Right hindlimb (tissue), 1 donor: ENCODE measurements around the gene ACO2.

Experiments used
- DNase-seq: peaks from one replicate; pipeline ENCODE4 v3.0.0-alpha.2; 2018

The ACO2 gene

GRCh38 chr22:41524809-41525449, 56.0 kb downstream of the ACO2 start:
- no peak for DNase-seq

DNA sequence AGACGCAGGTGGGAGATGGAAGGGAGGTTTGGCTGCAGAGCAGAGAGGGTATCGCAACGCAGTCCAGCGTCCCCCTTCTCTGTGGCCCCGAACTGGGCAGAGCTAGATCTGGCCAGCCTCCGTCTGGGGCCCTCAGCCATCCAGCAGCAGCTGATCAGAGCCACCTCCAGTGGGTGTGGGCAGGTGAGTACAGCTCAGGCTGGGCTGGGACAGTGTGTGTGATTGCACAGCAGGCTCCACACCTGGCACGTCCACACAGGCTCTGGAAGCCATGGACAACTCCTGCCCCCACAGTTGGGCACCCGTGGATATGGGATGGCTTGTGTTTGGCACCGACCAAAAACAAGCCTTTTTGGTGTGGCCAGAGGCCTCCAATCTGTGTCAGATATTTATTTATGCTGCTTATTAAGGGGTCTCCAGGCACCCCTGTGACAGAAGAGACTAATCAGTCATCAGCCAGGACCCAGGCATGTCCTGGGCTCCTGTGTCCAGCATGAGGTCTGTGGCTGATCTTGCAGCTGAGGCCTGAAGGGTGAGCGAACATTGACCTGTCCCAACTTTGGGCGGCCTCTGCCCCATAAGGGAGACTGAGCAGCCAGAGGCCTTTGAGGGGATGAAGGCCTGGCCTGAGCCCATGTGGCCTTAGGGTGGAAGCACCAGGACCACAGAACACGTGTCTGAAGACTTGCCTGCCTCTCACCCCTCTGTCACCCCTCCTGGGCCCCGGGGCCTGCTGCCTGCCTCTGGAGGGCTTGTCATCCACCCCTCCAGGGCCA, 56.7 kb downstream of the ACO2 start:
- no peak for DNase-seq

DNA sequence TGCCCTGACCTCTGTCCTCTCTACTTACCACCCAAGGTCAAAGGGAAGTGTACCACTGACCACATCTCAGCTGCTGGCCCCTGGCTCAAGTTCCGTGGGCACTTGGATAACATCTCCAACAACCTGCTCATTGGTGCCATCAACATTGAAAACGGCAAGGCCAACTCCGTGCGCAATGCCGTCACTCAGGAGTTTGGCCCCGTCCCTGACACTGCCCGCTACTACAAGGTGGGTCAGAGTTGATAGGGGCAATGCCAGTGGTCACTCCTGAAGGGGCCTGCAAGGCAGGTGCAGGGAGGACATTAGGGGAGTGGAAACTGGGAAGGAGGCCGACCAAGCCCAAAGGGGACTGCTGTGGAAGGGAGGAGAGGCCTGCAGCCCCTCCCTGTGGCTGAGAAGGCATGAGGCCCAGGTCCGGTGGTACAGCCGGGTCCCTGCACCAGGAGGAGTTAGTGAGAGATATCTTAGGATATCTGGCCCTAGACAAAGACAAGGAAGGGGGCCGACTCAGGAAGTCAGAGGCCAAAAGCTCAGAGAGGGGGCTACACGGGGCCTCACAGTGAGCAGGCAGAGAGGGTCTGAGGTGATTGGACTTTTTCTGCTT, 57.4 kb downstream of the ACO2 start:
- no peak for DNase-seq

DNA sequence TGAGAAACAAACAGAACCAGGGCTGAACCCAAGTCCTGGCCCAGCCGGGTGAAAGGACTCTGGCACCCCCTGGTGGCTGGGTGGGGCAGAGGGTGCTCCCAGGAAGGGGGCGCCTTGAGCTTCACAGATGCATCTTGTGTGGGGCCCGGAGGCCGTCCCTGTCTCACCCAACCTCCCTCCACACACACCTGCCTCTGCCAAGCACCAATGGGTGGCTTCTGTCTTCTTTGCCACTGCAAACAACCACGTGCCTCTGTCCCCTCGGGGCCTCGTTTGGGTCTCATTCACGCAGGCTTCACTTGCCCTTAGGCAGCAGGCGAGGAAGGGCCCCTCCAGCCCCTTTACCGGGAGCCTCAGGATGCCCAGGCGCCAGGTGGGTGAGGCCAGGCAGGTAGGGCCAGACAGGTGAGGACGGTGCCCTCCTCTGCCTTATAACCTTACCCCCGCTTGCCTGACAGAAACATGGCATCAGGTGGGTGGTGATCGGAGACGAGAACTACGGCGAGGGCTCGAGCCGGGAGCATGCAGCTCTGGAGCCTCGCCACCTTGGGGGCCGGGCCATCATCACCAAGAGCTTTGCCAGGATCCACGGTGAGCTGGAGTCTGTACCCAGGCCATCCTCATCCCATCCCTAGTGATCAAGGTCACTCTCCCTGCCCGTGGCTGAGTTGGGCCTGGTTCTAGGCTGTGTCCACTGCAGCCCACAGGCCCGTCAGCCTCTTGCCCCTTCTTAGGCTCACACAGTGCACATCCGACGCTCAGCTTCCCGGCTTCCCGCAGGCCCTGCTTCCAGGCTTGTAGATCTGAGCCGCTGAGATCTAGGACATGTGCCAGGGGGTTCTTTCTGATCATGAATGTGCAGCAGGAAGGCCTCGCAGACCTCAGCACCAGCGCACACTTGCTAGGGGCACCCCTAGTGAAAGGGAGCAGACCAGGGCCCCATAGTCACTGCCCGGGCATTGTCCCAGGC, 58.2 kb downstream of the ACO2 start:
- no peak for DNase-seq

DNA sequence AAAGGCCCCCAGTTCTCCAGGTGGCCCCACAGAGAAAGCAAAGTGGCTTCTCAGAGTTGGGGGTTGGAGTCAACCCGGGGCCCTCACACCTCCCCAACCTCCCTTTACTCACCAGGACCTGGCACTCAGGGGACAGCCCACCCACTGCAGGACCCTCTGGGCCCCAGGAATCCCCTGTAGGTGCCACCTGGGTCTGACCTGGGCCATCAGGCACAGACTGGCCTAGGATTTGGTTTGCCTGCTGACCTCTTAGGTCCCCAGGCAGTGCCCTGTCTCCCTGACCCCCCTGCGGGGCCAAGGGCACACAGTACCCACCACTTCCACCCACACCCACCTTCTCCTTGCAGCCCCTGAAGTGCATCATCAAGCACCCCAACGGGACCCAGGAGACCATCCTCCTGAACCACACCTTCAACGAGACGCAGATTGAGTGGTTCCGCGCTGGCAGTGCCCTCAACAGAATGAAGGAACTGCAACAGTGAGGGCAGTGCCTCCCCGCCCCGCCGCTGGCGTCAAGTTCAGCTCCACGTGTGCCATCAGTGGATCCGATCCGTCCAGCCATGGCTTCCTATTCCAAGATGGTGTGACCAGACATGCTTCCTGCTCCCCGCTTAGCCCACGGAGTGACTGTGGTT, 59.3 kb downstream of the ACO2 start:
- DNase-seq = no peak

DNA sequence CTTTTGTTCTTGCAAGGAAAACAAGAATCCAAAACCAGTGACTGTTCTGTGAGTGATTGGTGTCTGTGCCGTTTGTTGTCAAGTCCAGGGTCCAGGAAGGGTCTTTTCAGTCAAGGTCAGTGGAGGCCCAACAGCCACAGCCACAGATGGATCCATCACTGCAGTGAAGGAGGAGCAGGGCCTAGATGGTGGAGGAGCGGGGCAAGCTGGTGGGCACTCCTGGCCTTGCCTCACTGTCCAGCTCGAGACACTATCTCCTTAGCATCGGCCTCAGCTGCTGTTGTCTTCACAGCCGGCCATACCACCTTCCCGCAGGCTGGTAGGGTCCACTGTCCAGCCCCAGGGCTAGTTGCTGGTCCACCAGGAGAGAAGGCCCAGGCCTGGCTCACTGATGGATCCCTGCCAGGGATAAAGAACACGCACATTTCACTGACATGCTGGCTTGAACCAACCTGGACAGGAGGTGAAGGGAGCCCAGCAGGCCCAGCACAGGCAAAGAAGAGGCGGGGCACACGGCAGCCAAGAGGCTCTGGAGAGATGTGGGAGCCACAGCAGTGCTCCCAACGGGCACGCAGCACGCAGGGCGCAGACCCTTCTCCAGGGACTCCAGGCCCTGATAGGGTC, 60.1 kb downstream of the ACO2 start:
- DNase-seq = no peak

DNA sequence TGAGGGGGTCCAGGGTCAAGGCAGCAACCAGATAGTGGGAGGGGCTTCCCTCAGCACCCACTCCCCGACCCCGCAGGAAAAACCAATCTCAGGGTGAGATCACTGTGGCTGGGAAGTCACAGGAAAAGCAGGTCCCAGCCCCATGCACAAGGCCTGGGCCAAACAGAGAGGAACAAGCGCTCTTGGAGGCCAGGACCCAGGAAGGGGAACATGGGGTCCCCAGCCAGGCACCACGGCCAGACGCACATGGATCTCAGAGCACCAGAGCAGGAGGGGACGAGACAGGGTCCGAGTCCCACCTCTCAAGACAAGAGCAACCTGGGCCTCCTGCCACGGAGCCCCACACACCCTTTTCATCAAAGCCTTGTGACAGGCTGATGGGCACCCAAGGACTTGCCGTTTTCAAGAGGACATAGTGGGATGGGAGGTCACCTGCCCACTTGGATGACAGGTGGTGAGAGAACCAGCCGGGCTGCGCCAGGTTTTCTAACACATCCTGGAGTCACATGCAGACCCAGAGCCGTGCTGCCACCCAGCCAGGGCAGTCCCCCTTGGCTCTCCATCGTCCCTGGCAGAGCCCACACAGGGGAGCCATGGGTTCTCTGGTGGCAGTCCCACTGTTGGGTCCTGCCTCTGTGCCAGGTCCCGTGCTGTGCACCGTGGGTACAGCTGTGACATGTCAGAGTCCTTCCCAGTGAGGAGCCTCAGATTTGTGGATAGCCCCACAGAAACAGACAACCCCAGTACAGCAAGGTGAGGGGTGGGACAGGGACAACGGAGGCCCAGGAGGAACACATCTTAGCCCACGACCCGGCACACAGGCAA, 62.2 kb downstream of the ACO2 start:
- no peak for DNase-seq

- no peak for DNase-seq
These were observed 63.0 kb downstream of the ACO2 start for GRCh38 chr22:41531715-41532477.

DNA sequence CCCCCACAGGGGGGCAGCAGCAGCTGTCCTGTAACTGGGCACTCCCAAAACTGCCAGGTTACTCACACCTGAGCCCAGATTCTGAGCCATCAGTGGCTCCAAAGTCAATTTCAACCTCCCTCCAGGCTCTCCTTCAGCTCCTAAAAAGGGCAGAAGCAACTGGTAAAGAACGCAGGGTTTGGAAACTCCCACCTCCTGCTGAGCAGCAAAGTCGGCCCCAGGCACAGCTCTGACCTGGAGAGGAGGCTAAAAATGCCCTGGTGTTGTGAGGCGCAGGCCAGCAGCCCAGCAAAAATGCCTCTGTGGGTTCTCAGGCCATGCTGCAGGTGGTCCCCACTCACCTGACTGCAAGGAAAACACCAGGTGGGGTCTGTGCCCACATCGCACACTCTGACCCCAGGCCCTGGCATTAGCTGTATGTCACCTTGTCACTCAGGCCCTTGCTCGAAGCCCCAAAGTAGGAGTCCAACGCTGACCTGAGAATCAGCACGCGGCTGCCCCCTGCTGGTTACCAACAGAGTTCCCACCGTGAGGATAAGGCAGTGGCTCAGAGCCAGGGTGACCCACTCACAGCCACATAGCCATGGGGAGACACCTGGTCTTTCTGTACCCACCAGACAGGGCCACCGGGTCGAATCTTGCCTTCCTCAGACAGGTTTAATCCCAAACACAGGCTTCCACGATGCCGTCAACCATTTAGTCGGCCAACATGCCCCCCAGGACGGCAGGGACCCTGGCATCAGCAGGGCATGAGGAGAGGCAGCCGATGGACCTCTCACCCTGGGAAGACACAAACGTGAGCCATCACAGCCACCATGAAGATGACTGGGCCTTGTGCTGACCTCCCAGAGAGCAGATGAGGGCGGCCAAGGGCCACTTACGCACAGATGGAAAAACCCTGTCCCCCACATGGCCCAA, 64.2 kb downstream of the ACO2 start:
- peak; percentile 57 for DNase-seq

DNA sequence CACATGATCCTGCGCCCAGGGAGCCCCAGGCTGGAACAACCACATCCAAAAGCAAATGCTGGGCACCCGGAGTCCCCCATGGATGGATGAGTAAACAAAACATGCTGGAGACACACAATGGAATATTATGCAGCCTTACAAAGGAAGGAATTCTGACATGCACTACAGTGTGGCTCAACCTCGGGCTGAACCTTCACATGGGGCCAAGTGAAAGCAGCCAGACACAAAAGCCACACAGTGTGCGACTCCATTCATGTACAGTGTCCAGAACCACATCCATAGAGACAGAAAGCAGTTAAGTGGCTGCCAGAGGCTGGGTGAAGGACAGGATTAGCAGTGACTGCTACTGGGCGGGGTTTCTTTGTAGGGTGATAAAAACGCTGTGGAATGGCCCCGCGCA, 65.3 kb downstream of the ACO2 start:
- DNase-seq = no peak

DNA sequence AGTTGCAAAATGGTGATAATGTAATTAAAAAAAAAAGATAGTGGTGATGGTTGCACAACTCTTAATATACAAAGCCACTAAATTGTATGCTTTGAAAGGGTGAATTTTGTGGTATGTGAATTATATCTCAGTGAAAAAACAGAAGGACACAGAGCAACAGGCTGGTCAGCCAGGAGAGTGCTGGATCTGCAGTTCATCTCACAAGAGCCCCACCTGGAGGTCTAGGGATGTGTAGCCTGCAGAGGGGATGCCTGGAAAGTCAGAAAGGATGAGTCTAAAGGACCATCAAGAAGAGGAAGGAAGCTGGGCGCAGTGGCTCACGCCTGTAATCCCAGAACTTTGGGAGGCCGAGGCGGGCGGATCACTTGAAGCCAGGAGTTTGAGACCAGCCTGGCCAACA, 66.3 kb downstream of the ACO2 start:
- DNase-seq = no peak

DNA sequence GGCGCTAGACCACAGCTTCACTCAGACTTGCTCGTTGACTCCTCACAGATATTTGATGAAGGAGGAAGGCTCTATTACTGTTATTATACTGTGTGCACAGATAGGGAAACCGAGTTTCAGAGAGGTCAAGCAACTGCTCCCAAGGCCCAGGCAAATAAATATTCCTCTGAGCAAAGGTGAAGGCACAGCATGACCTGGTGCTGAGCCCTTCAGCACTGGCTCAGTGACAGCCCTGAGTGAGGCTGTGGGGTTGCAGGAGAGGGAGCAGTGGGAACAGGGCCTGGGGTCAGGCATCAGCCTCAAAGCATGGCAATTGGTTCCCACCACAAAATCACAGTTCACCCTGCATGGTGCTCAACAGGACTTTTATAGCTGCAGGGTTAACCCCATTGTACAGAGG, 68.3 kb downstream of the ACO2 start:
- no peak for DNase-seq

DNA sequence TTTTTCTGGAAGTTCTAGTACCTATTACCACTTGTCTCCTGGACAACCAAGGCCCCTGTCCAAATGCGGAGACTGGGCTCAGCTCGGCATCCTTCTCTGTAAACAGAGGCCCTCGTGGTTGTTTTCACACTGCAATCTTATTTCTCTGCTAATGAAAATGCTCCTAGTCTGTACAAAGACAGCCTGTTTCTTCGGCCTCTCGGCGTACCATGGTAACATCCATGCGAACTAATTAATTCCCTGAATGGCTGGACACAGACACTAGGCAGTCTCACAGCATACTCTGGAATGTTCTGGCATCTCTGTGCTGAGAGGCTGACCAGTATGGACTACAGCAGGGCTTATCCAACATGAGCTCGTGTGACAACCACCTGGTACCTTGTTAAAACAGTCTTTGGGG, 69.7 kb downstream of the ACO2 start:
- no peak for DNase-seq

- DNase-seq = no peak
These were observed 70.5 kb downstream of the ACO2 start for GRCh38 chr22:41539146-41540005.

- DNase-seq = no peak
These were observed 71.0 kb downstream of the ACO2 start for GRCh38 chr22:41540006-41540315.

DNA sequence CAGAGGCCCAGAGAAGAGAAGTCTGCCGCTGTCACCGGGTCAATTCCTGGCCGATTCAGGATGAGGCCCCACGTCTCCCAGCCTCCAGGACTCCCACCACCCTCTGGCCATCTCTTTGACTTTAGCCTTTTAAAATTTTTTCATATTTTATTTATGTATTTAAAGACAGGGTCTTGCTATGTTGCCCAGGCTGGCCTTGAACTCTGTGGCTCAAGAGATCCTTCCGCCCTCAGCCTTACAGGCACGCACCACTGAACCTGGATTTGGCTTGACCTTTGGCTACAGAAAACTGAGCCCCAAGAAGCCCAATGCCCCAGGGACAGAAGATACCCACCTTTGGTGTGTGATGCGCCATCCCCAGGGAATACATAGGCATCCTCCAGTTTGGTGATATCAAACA, 71.4 kb downstream of the ACO2 start:
- no peak for DNase-seq

DNA sequence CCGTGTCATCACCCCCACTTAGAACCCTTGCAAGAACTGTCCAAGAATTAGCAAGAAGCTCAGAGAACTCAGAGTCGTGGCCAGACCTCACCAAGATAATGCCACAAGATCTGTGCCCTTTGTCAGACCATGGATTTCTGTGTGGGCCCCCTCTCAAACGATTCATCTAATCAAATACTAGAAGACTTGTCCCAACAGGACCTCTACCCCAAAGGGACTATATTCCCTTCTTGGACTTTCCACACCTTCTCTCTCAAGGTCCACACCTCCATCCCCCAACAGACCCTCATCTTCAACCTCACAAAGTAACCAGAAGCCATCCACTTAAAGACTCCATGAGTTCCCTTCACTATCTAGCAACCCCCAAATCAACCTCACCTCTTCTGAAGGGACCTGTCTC, 72.6 kb downstream of the ACO2 start:
- DNase-seq = no peak

- DNase-seq = no peak
These were observed 73.3 kb downstream of the ACO2 start for GRCh38 chr22:41542224-41542623.
